GM12891 (cell line): ENCODE results near the gene NFYA.

Experiments used
- DNase-seq: peaks from one replicate; pipeline ENCODE4 v3.0.0; 2011; ENCODE audit warnings: low spot score; ENCODE audit not compliant: insufficient read length
- FAIRE-seq: peaks from 2 replicates; lab custom pipeline; 2011; peaks lifted over from hg19 to GRCh38; lab: Jason Lieb, UNC
- PAX5 ChIP-seq: IDR thresholded peaks from 2 replicates; pipeline ENCODE4 v1.6.1; 2011; ENCODE audit warnings: low read length, moderate library complexity, mild to moderate bottlenecking; ENCODE audit not compliant: insufficient read depth, severe bottlenecking
- POLR2A ChIP-seq: IDR thresholded peaks from 2 replicates; pipeline ENCODE4 v1.6.1; 2011; ENCODE audit warnings: low read depth, low read length, control low read depth
- POLR2AphosphoS5 ChIP-seq: IDR thresholded peaks from 2 replicates; pipeline ENCODE4 v1.6.1; 2011; ENCODE audit warnings: low read depth, low read length, control low read depth
- POU2F2 ChIP-seq: IDR thresholded peaks from 2 replicates; pipeline ENCODE4 v1.6.1; 2011; ENCODE audit warnings: low read depth, mild to moderate bottlenecking, control low read depth, low read length, moderate library complexity
- SPI1 ChIP-seq: IDR thresholded peaks from 2 replicates; pipeline ENCODE4 v1.6.1; 2011; ENCODE audit warnings: low read depth, low read length, control low read depth
- TAF1 ChIP-seq: IDR thresholded peaks from 2 replicates; pipeline ENCODE4 v1.6.1; 2011; ENCODE audit warnings: low read depth, low read length, control low read depth

NFYA gene

GRCh38 chr6:41045664-41046063 lies 27.1 kb upstream of the NFYA start:
- no peak for TF ChIP-seq SPI1
- TF ChIP-seq POU2F2: no peak
- no peak for TF ChIP-seq PAX5
- TF ChIP-seq TAF1: no peak
- no peak for TF ChIP-seq POLR2A
- TF ChIP-seq POLR2AphosphoS5: no peak
- FAIRE-seq (no peak), DNase-seq (no peak)

GRCh38 chr6:41046084-41046483 lies 26.7 kb upstream of the NFYA start:
- TF ChIP-seq SPI1: no peak
- FAIRE-seq: no peak

GRCh38 chr6:41047306-41047705 lies 25.5 kb upstream of the NFYA start:
- no peak for DNase-seq
- TF ChIP-seq POLR2AphosphoS5: no peak
- no peak for TF ChIP-seq PAX5
- TF ChIP-seq TAF1: no peak
- no peak for TF ChIP-seq POLR2A
- FAIRE-seq: no peak

More at GRCh38 chr6:41046084-41046483, 26.7 kb upstream of the NFYA start:
- no peak for DNase-seq

- FAIRE-seq: no peak
- TF ChIP-seq POU2F2: no peak
- TF ChIP-seq PAX5: no peak
- no peak for TF ChIP-seq POLR2AphosphoS5
- no peak for TF ChIP-seq SPI1
- TF ChIP-seq POLR2A: no peak
- no peak for TF ChIP-seq TAF1
- DNase-seq: no peak
Measured at GRCh38 chr6:41047745-41048732, 24.7 kb upstream of the NFYA start.

GRCh38 chr6:41049521-41049920 lies 23.3 kb upstream of the NFYA start:
- DNase-seq (no peak), FAIRE-seq (no peak)
- TF ChIP-seq SPI1 (no peak), PAX5 (no peak), POLR2A (no peak), TAF1 (no peak), POLR2AphosphoS5 (no peak), POU2F2 (no peak)

GRCh38 chr6:41049955-41050354 lies 22.8 kb upstream of the NFYA start:
- FAIRE-seq (no peak), DNase-seq (no peak)
- TF ChIP-seq POLR2AphosphoS5 (no peak), POLR2A (no peak)

GRCh38 chr6:41050536-41050935 lies 22.2 kb upstream of the NFYA start:
- TF ChIP-seq PAX5 (no peak), POU2F2 (no peak), POLR2A (no peak), POLR2AphosphoS5 (no peak), TAF1 (no peak)
- FAIRE-seq: no peak
- DNase-seq: no peak

GRCh38 chr6:41051873-41052272 lies 20.9 kb upstream of the NFYA start:
- peak; percentile 56 for FAIRE-seq
- TF ChIP-seq PAX5 (no peak), TAF1 (no peak), SPI1 (peak; percentile 89)
- no peak for DNase-seq

GRCh38 chr6:41053041-41053440 lies 19.7 kb upstream of the NFYA start, which contains the start of gene APOBEC2:
Gene APOBEC2, plus strand, starts transcription at chr6:41053202. Its CDS starts 146 bp downstream, at chr6:41053348.
- TF ChIP-seq PAX5 (no peak), TAF1 (no peak)
- FAIRE-seq (no peak), DNase-seq (no peak)

GRCh38 chr6:41054511-41054910 lies 18.3 kb upstream of the NFYA start:
- DNase-seq (no peak), FAIRE-seq (no peak)
- no peak for TF ChIP-seq POLR2A
- no peak for TF ChIP-seq TAF1
- TF ChIP-seq POU2F2: no peak
- no peak for TF ChIP-seq POLR2AphosphoS5
- no peak for TF ChIP-seq SPI1
- no peak for TF ChIP-seq PAX5

GRCh38 chr6:41055149-41055548 lies 17.6 kb upstream of the NFYA start:
- FAIRE-seq (no peak), DNase-seq (no peak)
- TF ChIP-seq POLR2A (no peak), POU2F2 (no peak)
